Midbrain (tissue), 1 donor: ENCODE measurements around the gene JAG1.
"Not testable (repeated sequence)": the region's sequence is repeated elsewhere in the genome, so short reads cannot be mapped to it uniquely, and the experiment has no call there.

Source experiments
- DNase-seq: peaks from one replicate; lab custom pipeline; 2025; lab: John Stamatoyannopoulos, UW

JAG1 gene

DNA sequence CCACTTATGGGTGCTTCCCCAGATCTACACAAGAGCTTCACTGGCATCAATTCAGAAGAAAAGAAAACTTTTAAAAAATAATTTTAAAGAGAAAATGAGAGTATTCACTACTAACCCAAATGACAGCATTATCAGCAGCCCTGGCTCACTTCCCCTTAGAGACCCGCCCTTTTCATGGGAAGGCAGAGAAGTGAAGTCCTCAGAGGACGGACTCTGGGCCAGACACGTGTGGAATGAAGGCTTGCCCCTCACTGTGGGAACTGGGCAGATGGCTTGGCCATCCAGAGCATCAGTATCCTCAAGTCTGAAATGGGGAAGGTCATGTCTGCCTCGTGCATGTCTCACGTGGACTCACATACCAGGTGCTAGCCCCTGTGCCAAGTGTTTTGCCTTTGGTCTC, 63.5 kb downstream of the JAG1 start:
- no peak for DNase-seq

DNA sequence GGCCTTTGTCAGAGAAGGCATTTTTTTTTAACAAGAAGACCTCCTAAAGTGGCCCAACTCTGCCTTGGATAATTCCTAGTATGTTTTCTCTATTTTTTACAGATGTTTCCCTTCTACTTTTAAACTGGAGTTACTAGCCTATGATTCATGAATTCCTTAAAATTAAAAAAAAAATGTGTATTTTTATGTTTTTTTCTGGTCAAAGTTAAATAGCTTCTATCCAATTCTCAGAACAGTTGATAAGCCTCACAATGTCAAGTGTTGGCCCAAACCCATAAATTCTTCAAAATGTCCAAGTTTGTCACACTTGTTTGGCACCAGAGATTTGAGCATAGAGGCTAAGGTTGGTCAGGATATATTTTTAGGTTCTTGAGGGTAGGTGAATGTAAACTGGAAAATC, 64.0 kb downstream of the JAG1 start:
- no peak for DNase-seq

DNA sequence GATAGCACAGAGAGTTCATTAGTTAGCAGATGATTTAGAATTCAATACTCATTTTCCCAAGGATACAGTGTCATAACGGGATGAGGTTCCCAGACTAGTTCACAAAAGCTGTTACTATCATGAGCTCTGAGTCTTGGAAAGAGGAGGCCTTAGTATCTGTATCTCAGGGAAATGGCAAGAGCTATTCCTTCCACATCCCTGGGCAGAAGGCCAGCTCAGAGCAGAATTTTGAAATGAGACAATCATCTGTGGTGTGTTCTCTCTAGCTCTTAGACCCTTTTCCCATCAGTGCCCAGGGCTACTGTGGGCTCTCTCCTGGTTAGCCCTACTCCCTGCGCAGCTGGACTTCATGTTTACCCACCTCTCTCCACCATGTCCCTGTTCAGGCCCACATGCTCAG, 64.5 kb downstream of the JAG1 start:
- DNase-seq: no peak

DNA sequence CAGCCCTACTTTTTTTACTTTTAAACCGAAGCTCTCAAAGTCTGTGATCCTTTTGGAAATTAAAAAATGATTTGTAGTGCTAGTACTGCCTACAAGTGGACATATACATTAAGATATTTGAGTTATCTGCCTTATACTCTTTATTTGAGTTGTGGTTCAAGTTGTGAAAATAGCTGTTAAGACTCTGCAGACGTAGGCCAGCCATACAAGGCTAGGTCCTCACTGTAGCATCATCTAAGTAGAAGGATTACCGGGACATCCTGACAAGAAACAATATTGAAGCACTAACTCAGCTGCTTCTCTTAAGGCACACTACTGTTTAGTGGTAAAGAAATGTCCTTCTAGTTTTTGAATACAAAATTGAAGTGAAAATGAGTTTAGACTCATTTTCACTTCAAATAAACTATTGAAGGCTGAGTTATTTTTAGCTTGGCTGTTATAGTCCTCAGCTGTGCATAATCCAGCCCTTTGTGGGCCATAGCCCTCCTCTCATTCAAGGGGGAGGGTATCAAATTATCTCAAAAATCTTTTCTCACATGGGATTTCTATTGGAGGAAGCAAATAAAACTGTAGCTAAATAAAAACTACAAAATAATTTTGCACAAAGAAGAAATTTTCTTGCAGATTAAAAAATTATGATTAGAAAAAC, 68.1 kb downstream of the JAG1 start:
- DNase-seq: no peak

DNA sequence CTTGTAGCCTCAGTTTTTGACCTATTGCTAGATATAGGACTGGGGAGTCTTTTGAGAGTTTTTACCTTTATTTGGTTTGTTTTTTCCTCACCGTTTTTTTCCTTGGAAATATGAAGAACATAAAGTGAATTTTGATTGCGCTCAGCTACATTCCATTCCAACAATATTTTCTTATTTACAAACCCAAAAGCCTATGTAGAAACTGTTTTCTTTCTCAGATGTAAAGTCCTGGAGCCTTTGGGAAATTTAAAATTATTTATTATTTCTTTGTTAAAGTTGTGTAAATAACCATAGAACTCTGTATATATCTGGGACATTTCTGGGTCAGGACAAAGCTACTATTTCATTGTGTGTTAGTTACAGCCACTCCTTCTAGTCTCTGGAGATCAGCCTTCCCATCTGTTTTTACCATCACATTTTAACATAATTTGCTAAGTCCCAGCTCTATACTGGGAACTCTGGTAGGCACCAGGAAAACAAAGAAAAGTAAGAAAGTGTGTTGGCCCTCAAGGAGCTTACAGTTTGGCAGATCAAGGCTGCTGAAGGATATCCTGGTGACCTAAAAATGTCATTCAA, 68.8 kb downstream of the JAG1 start:
- no peak for DNase-seq

DNA sequence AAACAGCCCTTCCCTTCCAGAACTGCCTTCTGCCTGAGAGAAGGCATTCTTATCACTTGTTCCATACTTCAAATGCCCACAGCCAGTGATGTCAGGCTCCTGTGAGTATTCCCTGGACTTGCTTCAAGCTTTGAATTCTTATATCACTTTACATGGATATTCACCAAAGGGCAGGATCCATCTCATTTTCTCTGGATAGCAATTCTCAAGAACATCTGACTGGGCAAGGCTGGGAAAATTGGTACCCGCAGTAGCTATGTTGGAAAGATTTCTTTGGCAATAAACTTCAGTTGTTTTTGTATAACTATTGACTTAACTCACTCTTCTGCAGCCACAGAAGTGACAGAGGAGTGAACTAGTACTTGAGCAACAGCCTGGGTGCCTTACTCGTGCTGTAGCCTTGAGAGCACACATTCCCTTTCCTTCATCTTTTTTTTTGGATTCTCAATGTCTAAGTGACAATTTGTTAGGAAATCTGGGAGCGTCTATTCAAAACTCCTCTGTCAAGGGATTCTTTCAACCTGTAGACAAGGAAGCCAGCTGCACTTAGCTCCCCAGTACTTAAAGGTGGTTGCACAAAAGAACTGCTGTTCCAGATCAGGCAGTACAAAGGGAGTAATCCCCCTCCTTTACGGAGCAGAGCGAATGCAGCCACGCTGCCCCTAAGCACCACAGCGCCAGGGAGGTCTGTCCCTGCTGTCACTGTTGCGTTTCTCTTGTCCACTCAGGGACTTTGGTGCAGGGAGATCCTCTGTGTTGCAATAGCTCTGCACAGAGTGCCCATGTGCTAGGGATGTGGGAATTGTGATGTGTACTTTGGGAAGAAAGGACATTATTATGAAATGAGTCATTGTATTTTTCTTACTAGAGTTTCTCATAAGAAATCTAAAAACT, 69.6 kb downstream of the JAG1 start:
- DNase-seq: peak; percentile 15

DNA sequence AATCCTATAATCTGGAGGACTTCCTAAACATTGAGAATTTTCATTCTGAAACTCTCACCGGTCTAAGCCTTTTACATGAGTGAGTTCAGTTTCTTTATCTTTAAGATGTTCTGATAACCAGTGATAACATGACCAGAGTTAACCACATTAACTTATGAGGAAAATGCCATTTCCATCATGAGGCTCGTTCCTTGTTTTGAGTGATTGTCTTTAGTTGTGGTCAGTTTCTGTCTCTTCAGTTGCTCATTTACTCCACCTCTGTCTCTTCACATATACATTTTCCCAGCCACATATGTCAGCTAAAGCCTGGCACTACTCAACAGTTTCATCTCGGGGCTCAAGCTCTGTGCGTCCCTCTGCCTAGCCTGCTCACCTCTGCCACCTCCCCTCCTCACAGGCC, 70.4 kb downstream of the JAG1 start:
- no peak for DNase-seq

DNA sequence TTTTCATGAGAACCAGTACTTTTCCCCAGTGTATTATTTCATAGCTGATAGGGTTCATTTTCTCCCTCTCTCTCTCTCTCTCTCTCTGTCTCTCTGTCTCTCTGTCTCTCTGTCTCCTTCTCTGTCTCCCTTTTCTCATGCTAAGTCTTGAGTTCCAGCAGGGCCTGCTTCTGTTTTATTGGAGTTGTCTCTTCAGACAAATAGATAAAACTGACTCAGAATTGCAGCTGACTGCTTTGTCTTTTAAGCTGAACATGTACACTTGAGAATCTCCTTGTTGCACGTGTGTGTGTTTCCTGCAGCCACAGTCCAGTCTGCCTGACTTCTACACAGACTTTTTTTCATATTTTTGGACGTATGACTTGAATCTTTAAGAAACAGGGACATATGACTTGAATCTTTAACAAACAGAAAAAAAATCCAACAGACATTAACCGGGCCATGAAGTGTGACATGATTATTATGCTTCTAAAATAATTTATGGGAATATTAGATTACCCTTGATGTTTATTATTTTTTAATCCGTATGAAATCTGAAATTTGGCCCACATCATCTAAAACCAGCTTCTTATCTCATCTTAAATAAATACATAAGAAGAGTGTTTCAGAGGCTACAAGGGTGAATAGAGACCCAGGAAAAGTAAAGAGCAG, 71.5 kb downstream of the JAG1 start:
- DNase-seq: no peak

DNA sequence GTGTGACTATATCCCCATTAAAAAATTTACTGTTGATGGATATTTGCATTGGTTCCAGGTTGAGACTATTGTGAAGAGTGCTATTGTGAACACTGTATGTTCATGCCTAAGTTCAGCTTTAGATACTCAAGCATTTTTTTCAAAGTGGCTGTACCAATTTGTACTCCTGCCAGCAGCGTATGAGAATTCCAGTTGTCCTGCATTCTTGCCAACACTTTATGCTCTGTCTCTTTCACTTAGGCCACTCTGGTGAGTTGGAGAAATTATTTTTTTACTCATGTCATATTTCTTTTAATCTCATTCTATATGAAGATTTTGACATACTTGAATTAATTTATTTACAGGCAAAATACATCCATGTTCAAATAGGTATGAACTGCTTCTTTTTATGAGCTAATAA, 76.2 kb downstream of the JAG1 start:
- DNase-seq: no peak

DNA sequence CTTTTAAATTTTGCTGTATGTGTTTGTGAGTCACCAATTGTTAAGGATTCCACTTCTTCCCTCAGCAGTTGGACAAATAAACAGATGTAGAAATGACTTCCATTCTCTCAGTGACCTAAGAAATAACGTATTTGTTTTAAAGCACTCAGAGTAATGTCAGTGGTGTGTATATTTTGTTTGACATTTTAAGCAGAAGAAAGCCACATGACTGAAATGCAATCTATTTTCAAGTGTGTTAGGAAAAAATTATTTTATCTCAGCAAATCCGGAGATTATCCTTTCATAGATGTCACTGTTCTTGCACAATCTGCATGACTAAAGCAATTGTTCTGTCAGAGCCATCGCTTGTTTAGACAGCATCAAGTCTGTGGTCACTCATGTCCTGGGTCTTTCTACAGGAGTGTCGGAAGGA, 77.1 kb downstream of the JAG1 start:
- DNase-seq: peak; percentile 18

DNA sequence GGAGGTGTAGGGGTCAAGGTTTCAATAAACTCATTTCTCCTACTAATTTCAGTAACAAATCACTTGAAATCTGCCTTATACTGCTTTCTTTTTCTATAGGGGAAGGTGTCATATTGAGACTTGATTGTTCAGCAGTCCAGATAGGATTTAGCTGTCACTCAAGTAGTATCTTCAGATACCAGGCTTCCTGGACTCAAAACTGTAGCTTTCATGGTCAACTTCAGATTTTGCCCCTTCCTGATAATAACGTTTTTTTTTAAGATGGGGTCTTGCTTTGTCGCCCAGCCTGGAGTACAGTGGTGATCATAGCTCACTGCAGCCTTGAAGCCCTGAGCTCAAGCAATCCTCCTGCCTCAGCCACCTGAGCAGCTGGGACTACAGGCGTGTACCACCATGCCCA, 77.8 kb downstream of the JAG1 start:
- no peak for DNase-seq

DNA sequence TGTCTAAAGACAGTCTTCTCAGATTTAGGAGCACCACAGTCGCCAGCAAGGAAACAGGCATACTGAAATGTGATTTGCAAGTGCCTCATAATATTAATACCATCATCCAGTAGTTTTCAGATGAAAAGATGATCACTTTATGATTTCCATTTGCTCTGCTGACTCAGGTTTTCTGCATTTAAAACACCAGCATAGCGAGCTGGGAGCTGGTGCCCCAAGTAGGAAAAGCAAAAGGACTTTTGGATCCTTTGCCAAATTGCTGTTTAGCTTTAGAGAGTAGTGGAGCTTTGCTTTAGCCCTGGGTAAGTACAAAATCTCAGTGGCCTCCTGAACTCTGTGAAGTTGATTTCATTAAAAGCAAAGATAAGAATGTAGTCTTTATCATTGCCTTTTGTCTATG, 78.5 kb downstream of the JAG1 start:
- DNase-seq: no peak

DNA sequence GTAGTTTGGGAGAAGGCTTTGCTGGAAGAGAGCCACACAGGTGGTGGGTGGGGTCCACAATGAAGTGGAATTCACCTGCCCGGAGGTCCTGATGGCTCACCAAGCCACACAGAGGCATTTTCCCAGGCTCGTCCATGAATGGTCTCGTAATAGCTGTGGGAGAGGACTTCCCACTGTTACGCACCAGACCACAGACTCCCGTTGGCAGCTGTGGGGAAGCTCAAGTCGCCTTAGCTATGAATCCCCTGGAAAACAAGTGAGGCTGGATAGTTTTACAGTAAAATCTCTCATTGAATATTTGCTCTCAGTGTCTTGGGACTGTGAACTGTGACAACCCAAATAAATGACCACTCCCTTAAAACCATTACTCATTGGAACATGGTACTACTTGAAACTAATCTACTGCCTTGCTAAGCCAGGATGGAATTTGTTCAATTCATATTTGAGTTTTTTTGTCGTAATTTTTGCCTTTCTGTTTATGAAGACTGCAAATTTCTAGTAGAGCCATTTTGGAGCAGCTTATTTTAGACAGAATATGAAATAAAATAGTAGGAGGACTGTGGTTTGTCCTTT, 79.4 kb downstream of the JAG1 start:
- DNase-seq: no peak

DNA sequence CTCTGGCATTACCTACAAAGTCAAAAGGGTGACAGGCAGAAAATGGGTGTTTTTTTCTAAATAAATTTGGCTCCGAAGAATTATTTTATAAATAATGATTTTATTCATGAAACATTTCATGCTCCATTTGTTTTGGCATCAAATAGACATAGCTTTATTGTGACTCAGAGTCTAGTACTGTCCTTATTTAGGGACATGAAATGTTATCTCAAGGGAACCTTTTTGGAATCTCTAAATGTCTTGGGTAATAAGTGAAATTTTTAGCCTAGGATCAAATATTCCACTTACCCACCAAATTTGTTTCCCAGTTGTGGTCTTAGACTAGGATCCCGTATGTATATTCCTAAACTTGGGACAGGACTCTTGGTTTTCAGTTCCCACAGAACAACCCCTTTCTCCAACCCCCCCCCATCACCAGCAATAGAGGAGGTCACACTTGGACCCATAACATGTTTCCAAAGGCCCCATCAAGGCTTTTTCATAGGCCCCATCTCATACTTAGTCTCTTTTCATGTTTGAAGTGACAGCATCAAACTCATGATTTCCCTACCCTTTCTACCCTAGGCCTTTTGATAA, 81.8 kb downstream of the JAG1 start:
- DNase-seq: no peak

DNA sequence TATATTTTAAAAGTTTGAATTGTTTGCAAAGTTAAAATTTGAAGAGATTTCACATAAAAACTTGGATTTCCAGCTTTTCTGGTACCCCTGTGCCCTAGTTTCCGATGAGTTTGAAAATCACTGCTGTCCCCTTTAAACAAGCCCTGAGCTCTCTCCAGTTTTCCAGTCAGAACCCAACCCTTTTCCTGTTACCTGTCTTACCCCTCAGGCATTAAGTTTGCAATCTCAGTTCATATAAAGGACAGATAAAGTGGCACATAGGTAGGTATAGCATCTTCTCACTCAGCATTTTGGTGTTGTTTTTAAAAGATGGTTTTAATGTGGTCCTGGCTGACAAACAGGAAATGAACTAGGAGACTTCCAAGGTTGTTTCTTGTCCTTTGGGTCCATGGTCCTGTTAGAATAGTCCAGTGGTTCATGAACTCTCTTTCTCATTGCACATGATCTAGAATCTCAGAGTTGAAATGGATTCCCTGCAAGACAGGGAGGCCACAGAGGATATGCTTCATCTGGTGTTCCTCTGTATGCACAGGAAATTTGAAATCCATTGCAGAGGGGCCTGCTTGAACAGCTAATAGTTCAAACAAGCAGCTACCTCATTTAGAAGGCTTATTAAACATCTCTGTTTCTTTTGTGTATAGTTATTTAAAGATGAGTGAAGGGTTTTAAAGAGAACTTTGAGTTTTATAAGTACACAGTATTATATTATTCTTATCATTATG, 82.7 kb downstream of the JAG1 start:
- DNase-seq: no peak

DNA sequence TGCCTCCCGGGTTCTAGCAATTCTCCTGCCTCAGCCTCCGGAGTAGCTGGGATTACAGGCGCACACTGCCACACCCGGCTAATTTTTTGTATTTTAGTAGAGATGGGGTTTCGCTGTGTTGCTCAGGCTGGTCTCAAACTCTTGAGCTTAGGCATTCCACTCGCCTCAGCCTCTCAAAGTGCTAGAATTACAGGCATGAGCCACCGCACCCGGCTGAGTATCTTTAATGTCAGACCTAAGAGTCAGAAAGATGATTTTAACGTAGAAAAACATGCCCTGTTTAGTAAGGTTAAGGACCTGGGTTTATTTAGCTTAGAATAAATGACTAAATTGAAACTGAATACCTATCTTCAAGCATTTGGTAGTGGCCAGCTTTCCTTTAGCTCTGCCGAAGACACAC, 83.4 kb downstream of the JAG1 start:
- not testable (repeated sequence) for DNase-seq
